AG04450 (cell line): ENCODE results near the gene NSMF. TPM values are rescaled to one million over a fixed set of nuclear protein-coding genes. Genes with fewer than 3 reads are reported as not detected.

Source experiments
- CTCF ChIA-PET: fragments of 300-600, 350-600 bp; formaldehyde crosslinking; extraction: SDS; loops from one replicate; lab custom pipeline; 2022; ENCODE audit warnings: antibody characterized with exemption, inconsistent platforms; lab: Charles Lee
- POLR2A ChIA-PET: fragments of 350-600 bp; formaldehyde crosslinking; extraction: SDS; loops from one replicate; lab custom pipeline; 2021; ENCODE audit warnings: antibody characterized with exemption, inconsistent platforms; lab: Yijun Ruan, JAX
- DNase-seq: peaks from one replicate; pipeline ENCODE4 v3.0.0-alpha.2; 2011; ENCODE audit warnings: low read depth, low spot score
- H3K27ac ChIP-seq: one replicate; pipeline ENCODE4 v1.5.1; 2012; ENCODE audit warnings: low read depth, low read length, control low read depth
- H3K27me3 ChIP-seq: one replicate; pipeline ENCODE4 v1.6.0; 2012; ENCODE audit warnings: low read length; ENCODE audit not compliant: control insufficient read depth, insufficient read depth
- H3K4me3 ChIP-seq: 2 replicates; pipeline ENCODE4 v1.5.1; 2011; ENCODE audit warnings: mild to moderate bottlenecking, low read depth, low read length, control low read depth
- H3K9me3 ChIP-seq: 2 replicates; pipeline ENCODE4 v1.5.1; 2012; ENCODE audit warnings: low read length; ENCODE audit not compliant: control insufficient read depth, insufficient read depth
- CTCF ChIP-seq: IDR thresholded peaks from 2 replicates; pipeline ENCODE4 v1.5.1; 2011; ENCODE audit warnings: low read depth, low read length, control low read depth, inconsistent platforms
- polyA plus RNA-seq: library from polyadenylated mRNA; depleted of rRNA; stranded (reverse); fragments of >200 nt; gene quantifications from 2 replicates; pipeline ENCODE4 v1.2.3, GENCODE V29; 2011

NSMF gene
- polyA plus RNA-seq, 1 experiment, result 20.7 TPM

DNA sequence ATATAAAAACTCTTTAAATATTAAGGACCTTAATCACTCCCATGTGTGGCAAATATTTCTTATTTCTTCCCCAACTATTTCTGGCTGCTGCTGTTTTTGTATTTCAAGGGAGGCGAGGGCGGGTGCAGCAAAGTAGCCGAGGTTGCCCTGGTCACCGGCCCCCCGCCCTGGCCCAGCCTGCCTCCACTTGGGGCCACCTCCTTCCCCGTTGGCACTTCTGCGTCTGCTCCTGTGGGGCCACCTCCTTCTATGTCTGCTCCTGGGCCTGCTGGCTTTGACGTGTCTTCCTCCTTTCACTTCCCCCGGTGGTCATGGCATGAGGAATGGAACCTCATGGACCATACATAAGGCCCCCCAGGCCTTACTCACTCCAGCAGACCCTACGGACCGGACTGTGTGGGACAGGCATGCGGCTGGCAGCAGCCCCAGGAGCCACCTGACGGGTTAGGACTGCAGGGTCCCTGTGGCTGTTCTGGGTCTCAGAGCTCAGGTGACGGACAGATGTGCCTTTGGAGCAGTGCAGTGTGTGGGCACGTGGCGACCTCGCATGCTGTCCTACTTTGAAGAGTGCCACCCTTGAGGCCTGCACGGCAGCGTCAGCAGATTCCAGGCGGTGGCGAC, 12.2 kb downstream of the NSMF start:
- H3K27ac ChIP-seq, result no peak overlapping the region
- 0 out of 2 replicates have a peak, but pooled peaks have one; percentile 1 for TF ChIP-seq CTCF
- DNase-seq, result no peak
- no peak overlapping the region for H3K4me3 ChIP-seq
- CTCF ChIA-PET, result interaction anchor here (0.8 kb wide), 1 partner anchor 161 kb away, joined by 3 read pairs; no protein-coding TSS in a partner anchor
- peaks cover 3% of the 10 kb centered on the region for H3K27me3 ChIP-seq
- no peaks in the 10 kb centered on the region for H3K9me3 ChIP-seq
- POLR2A ChIA-PET, result no interaction called here

DNA sequence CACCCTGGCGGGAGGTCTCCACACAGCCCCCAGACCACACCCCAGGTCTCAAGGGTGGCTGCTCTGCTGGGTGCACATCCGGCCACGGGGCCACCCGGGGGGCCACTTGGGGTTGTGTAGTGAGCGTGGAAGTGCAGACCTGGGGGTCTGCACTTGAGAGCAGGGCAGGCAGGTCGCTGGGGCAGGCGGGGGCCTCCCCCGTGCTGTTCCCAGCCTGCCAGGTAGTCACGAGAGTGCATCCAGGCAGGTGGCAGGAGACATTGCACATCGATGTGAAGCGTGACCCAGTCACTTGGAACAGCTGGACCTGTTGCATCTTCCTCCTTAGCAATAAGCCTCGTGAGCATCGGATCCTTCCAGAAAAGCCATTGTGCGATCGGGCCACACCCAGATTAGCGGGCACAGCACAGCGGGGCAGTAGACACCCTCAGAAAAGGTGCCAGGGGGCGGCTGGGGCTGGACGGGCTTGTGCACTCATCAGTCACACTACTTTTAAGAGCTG, 13.2 kb downstream of the NSMF start:
- no peaks in the 10 kb centered on the region for H3K9me3 ChIP-seq
- H3K27me3 ChIP-seq, result peaks cover 6% of the 10 kb centered on the region
- no peak overlapping the region for H3K4me3 ChIP-seq
- no peak for DNase-seq
- ChIA-PET CTCF (interaction anchor here (0.8 to 4.4 kb wide), 2 partner anchors 23 to 160 kb away, joined by 3 to 29 read pairs; partner anchors contain the start of genes EXD3 and NOXA1), POLR2A (no interaction called here)
- no peak for TF ChIP-seq CTCF
- no peak overlapping the region for H3K27ac ChIP-seq

DNA sequence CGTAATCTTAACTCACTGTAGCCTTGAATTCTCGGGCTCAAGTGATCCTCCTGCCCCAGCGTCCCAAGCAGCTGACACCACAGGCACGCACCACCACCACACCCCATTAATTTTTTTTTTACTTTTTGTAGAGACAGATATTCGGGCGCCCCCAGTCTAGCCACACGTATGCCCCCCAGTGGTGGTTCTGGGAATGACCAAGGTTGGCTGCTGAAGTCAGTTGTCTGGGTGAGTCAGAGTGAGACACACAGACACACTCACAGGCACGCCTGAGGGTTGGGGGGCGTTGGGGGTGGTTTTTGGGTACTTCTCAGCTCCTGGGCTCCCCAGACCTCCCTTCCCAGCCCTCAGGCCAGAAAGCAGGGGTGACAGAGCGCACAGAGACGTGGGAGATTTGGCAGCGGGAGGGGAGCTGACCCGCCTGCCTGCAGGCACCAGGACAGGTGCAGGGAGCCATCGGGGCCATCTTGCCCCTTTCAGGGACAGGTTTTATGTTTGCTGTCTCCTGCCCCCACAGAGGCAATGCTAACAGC, 13.8 kb downstream of the NSMF start:
- peak; percentile 26 for DNase-seq
- ChIA-PET POLR2A (no interaction called here), CTCF (interaction anchor here (2.2 to 4.4 kb wide), 3 partner anchors 11 to 158 kb away, joined by 8 to 29 read pairs (median 11); partner anchors contain the start of genes EXD3 and NOXA1)
- peak; percentile 86 for TF ChIP-seq CTCF
- H3K27me3 ChIP-seq, result peaks cover 6% of the 10 kb centered on the region
- no peak overlapping the region for H3K27ac ChIP-seq
- H3K4me3 ChIP-seq, result no peak overlapping the region
- no peaks in the 10 kb centered on the region for H3K9me3 ChIP-seq

DNA sequence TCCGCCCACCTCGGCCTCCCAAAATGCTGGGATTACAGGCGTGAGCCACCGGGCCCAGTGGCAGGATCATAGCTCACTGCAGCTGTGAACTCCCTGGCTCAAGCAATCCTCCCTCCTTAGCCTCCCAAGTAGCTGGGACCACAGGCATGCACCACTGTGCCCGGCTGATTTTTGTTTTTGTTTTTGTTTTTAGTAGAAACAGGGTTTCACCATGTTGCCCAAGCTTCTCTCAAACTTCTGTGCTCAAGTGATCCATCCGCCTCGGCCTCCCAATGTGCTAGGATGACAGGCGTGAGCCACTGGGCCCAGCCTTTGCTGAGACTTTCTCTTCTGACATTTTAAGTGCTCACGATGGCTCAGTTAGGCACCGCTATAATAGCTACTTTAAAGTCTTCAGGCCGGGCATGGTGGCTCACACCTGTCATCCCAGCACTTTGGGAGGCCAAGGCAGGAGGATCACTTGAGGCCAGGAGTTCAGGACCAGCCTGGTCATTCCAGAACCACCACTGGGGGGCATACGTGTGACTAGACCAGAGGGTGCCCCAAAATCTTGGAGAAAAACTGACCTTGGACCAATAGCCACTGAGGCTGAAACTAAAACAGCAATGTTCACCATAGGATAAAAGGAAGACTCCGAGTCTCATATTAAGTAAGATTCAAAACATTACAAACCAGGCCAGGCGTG, 14.9 kb downstream of the NSMF start:
- Histone ChIP-seq H3K9me3 (no peaks in the 10 kb centered on the region), H3K27ac (no peak overlapping the region), H3K4me3 (no peak overlapping the region), H3K27me3 (peaks cover 7% of the 10 kb centered on the region)
- POLR2A ChIA-PET, result no interaction called here
- no peak for DNase-seq
- CTCF ChIA-PET, result interaction anchor here (0.7 to 4.4 kb wide), 6 partner anchors 10 to 207 kb away, joined by 3 to 29 read pairs (median 6); partner anchors contain the start of genes EXD3 and NOXA1
- no peak for TF ChIP-seq CTCF
